MCF 10A (cell line): ENCODE data around the gene OCSTAMP. TPM values are rescaled to one million over a fixed set of nuclear protein-coding genes. Genes with fewer than 3 reads are reported as not detected.

Experiments used
- BruUV-seq: library from RNA; stranded (reverse); fragments of 400-500 nt; replicated peaks from 2 replicates; lab custom pipeline; 2021; lab: Mats Ljungman, UMichigan
- CTCF ChIA-PET: fragments of 300-600 bp; sonication (Branson Sonifier 250); formaldehyde crosslinking; extraction: SDS; loops from one replicate; lab custom pipeline; 2021; ENCODE audit warnings: antibody characterized with exemption, inconsistent platforms; lab: Yijun Ruan, JAX
- POLR2A ChIA-PET: fragments of 300-600, 350-650 bp; sonication (Branson Sonifier 250); formaldehyde crosslinking; extraction: SDS; loops from one replicate; lab custom pipeline; 2020; ENCODE audit warnings: antibody characterized with exemption, inconsistent platforms; lab: Yijun Ruan, JAX
- DNase-seq: peaks from one replicate; pipeline ENCODE4 v3.0.0-alpha.2; 2018; ENCODE audit not compliant: unreplicated experiment
- H3K27ac Mint-ChIP-seq: one replicate; pipeline ENCODE4 v1.8.0; 2022; ENCODE audit warnings: mild to moderate bottlenecking, low read depth, mixed read lengths; ENCODE audit not compliant: unreplicated experiment
- H3K27me3 Mint-ChIP-seq: one replicate; pipeline ENCODE4 v1.8.0; 2022; ENCODE audit warnings: mixed read lengths; ENCODE audit not compliant: insufficient read depth, unreplicated experiment
- H3K36me3 Mint-ChIP-seq: one replicate; pipeline ENCODE4 v1.8.0; 2022; ENCODE audit warnings: mild to moderate bottlenecking, moderate library complexity, mixed read lengths; ENCODE audit not compliant: insufficient read depth, unreplicated experiment
- H3K4me1 Mint-ChIP-seq: one replicate; pipeline ENCODE4 v1.8.0; 2022; ENCODE audit warnings: mixed read lengths; ENCODE audit not compliant: insufficient read depth, unreplicated experiment
- H3K4me3 Mint-ChIP-seq: one replicate; pipeline ENCODE4 v1.8.0; 2022; ENCODE audit warnings: mild to moderate bottlenecking, moderate library complexity, mixed read lengths; ENCODE audit not compliant: unreplicated experiment
- H3K9me3 Mint-ChIP-seq: one replicate; pipeline ENCODE4 v1.8.0; 2022; ENCODE audit warnings: mixed read lengths; ENCODE audit not compliant: unreplicated experiment
- intact Hi-C: fragments of 100-400 bp; cut with micrococcal nuclease; formaldehyde crosslinking; loops from 2 replicates; pipeline ENCODE4 v1.14.1; 2022
- total RNA-seq: library from RNA; stranded (reverse); gene quantifications from 2 replicates; pipeline ENCODE4 v1.2.3, GENCODE V29; 2022
- TF ChIP-seq, protein P1 (sequence below): fragments of 200-600 bp; IDR thresholded peaks from one replicate; pipeline ENCODE4 v1.8.0; 2022; ENCODE audit warnings: antibody characterized with exemption, mild to moderate bottlenecking; ENCODE audit not compliant: unreplicated experiment

Gene OCSTAMP
- total RNA-seq, 1 experiment from 2014 or later, result not detected

DNA sequence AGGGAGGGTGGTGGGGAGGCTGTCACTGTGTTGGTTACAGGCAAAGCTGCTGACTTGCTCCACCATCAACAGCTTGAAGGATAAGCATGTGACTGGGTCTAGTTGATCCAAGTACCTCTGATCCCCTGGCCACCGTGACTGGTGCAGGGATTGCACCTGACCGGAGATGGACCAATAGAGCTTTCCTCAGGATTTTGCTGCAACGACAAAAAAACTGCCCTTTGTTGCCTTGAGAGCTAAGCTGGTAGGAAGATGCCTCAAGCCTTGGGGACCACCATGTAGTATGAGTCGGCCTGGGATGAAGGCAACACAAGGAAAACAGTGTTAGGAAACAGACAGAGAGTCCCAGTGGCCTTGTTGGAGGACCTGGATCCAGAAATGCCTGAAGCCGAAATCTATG lies 1.8 kb downstream of the OCSTAMP start:
- intact Hi-C loops, result no loop called here
- BruUV-seq, result no TSS peak

DNA sequence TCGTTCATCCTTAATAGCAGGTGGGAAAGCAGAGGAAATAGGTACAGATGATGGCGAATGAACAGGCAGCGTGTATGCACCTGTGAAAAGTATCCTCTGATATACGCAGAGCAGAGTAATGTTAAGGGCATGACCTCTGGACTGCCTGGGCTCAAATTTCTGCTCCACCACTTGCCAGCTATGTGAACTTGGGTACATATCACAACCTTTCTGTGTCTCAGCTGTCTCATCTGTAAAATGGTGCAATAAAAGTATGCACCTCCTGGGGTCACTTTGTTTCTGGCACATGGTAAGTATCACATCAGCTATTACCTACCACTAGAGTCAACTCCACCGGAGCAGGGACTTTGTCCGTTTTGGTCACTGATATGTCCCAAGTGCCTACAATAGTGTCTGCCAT lies 2.5 kb downstream of the OCSTAMP start:
- TF ChIP-seq, protein P1, sequence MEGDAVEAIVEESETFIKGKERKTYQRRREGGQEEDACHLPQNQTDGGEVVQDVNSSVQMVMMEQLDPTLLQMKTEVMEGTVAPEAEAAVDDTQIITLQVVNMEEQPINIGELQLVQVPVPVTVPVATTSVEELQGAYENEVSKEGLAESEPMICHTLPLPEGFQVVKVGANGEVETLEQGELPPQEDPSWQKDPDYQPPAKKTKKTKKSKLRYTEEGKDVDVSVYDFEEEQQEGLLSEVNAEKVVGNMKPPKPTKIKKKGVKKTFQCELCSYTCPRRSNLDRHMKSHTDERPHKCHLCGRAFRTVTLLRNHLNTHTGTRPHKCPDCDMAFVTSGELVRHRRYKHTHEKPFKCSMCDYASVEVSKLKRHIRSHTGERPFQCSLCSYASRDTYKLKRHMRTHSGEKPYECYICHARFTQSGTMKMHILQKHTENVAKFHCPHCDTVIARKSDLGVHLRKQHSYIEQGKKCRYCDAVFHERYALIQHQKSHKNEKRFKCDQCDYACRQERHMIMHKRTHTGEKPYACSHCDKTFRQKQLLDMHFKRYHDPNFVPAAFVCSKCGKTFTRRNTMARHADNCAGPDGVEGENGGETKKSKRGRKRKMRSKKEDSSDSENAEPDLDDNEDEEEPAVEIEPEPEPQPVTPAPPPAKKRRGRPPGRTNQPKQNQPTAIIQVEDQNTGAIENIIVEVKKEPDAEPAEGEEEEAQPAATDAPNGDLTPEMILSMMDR, result no peak
- Mint-ChIP-seq H3K9me3 (no peaks in the 10 kb centered on the region), H3K36me3 (no peaks in the 10 kb centered on the region), H3K4me3 (no peak overlapping the region), H3K27me3 (peaks cover 6% of the 10 kb centered on the region), H3K4me1 (no peaks in the 10 kb centered on the region), H3K27ac (no peak overlapping the region)
- no TSS peak for BruUV-seq
- CTCF ChIA-PET, result no interaction called here
- POLR2A ChIA-PET, result no interaction called here
- intact Hi-C loops, result no loop called here
- DNase-seq, result no peak

More for the DNA sequence above, 1.8 kb downstream of the OCSTAMP start:
- Mint-ChIP-seq H3K27me3 (no peaks in the 10 kb centered on the region), H3K36me3 (no peaks in the 10 kb centered on the region), H3K4me3 (no peak overlapping the region), H3K9me3 (no peaks in the 10 kb centered on the region), H3K4me1 (no peaks in the 10 kb centered on the region), H3K27ac (no peak overlapping the region)
- TF ChIP-seq, protein P1, result no peak
- no peak for DNase-seq
- ChIA-PET POLR2A (no interaction called here), CTCF (interaction anchor here (0.6 kb wide), 1 partner anchor 178 kb away, joined by 3 read pairs; no protein-coding TSS in a partner anchor)

DNA sequence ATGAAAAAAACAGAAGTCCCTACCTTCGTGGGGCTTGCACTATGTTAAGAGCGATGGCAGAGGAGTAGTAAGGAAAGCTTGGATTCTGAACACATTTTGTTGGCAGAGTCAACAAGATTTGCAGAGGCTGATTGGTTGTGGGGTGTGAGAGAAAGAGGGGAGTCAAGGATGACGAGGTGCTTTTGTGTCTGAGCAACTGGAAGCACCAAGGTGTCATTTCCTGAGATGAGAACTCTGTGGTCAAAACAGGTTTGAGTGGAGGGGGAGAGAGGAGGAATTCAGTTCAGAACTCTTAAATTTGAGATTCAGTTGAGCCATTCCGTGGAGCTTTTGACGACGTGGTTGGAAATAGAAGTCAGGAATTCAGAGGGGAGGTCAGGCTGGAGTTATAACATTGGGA lies 3.5 kb downstream of the OCSTAMP start:
- CTCF ChIA-PET, result no interaction called here

DNA sequence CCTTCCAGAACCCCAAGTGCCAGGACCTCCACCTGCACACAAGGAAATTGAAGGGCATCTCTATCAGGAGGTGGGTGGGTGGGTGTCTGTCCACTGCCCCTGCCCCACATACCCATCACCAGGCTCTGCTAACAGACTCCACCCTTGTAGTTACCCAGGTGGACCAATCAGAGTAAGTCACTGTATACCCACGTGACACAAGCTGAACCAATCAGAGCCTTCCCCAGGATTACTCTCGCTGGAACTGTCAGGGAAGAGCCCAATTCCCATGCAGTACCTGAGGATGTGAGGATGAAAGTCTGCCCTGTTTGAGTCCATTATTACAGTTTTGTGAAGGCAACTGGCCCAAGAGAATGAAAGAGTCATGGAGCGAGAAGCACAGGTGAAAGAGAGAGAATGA lies 4.2 kb downstream of the OCSTAMP start:
- H3K4me1 Mint-ChIP-seq, result no peaks in the 10 kb centered on the region
- CTCF ChIA-PET, result no interaction called here
- intact Hi-C loops, result no loop called here

More for the DNA sequence above, 3.5 kb downstream of the OCSTAMP start:
- Mint-ChIP-seq H3K36me3 (no peaks in the 10 kb centered on the region), H3K27ac (no peak overlapping the region), H3K4me1 (no peaks in the 10 kb centered on the region), H3K27me3 (peaks cover 11% of the 10 kb centered on the region), H3K4me3 (no peak overlapping the region), H3K9me3 (no peaks in the 10 kb centered on the region)
- intact Hi-C loops, result no loop called here
- POLR2A ChIA-PET, result no interaction called here
- BruUV-seq, result no TSS peak
- DNase-seq, result no peak
- TF ChIP-seq, protein P1, result no peak

More for the DNA sequence above, 4.2 kb downstream of the OCSTAMP start:
- TF ChIP-seq, protein P1, result no peak
- POLR2A ChIA-PET, result interaction anchor here (0.6 kb wide), 1 partner anchor 13 kb away, joined by 3 read pairs; no protein-coding TSS in a partner anchor
- H3K27ac Mint-ChIP-seq, result no peak overlapping the region
- H3K9me3 Mint-ChIP-seq, result no peaks in the 10 kb centered on the region
- H3K27me3 Mint-ChIP-seq, result peaks cover 11% of the 10 kb centered on the region
- DNase-seq, result no peak
- H3K36me3 Mint-ChIP-seq, result no peaks in the 10 kb centered on the region
- no peak overlapping the region for H3K4me3 Mint-ChIP-seq
- BruUV-seq, result no TSS peak
